ENCODE measurements around the gene VIPR1.
"Not testable (repeated sequence)": the region's sequence is repeated elsewhere in the genome, so short reads cannot be mapped to it uniquely, and the experiment has no call there.

VIPR1 gene

DNA sequence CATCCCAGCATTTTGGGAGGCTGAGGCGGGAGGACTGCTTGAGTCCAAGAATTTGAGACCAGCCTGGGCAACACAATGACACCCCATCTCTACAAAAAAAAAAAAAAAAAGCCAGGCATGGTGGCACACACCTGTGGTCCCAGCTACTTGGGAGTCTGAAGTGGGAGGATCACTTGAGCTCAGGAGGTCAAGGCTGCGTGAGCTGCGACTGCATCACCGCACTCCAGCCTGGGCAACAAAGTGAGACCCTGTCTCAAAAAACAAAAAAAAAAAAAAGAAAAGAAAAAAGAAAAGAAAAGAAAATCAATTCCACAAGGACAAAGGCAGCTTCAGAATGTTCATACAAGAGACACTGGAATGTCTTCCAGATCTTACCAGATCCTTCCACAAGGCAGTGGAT lies 76.9 kb downstream of the VIPR1 start:
- not testable (repeated sequence) for DNase-seq (ENCODE audit: low spot score)

DNA sequence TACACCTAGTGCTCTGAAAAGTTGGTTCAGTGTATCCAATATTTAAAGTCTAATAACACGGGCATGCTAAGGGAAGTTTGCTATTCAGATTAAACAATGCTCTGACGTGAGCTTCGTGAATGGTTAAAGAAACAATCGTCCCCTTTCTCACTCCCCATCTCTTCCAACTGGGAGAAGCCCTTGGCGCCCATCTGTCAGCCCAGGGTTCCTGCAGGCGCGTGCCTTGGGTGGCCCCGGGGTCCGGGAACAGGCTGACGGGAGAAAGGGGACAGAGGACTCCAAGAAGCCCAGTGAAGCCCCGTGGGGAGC lies 78.9 kb downstream of the VIPR1 start:
- DNase-seq (ENCODE audit: low spot score) = no peak

DNA sequence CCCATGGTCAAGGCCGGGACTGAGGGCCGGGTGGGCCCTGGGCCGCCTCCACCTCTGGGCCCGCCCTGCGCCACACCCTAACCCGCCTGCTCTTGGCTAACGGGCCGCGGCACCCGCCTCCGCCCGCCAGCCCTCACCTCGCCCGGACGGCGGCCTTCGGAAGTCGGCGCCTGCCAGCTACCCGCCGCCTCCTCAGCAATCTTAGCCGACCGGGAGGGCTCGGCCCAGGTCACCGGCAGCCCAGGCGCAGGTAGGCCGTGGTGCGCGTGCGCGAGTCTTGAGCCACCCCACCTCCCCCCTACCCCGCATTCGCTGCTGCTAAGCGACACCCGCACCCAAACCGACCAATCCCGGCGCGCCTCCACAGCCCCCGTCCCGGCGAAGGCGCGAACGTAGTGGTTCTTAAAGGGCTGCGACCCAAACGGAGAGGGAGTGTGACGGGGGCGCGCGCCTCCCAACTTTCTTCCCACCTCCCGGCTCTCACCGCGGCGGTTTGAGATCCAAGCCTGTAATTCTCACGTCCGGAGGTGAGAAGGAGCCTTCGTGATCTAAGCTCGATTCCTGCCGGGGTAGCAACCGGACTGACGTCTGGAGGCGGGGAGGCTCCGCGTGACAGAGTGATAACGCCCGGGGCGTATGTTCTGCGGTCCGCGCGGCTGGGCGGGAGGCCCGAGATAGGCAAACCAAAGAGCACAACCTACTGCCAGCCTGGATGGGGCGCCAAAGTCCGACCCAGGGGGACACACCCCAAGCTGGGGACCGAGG lies 79.4 kb downstream of the VIPR1 start, which contains the start of gene SEC22C:
SEC22C (minus strand) TSS at position 259 of the 765 bp plus-strand sequence. CDS start 12,921 bp downstream, outside the sequence.
- peak; percentile 94 for DNase-seq (ENCODE audit: low spot score)

DNA sequence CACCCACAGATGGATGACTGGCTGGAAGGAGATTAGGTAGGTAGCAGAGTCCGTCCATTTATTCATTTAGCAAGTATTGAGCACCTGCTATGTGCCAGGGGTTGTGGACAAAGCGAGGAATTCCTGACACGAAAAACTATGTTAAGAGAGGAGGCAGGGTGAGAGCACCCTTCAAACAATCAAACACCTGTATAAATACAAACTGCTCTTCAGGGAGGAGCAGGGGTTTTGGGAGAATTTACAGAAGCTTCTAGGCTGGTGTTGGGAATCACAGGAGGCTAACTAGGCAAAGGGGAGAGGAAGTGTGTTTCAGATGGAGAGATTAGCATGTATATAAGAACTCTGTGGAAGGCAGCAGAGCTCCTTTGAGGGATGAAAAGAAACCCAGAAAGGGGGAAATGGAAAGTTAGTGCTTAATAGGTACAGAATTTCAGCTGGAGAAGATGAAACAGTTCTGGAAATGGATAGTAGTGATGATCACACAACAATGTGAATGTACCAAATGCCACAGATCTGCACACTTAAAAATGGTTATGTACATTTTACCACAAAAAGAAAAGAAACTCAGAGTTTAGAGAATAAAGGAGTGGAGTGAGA lies 80.1 kb downstream of the VIPR1 start:
- DNase-seq (ENCODE audit: low spot score) = no peak

Measured in LoVo (cell line).